IMR-90 (cell line): ENCODE data around the gene ARMC10. TPM values are rescaled to one million over a fixed set of nuclear protein-coding genes. Genes with fewer than 3 reads are reported as not detected.
"Not testable (repeated sequence)": the region's sequence is repeated elsewhere in the genome, so short reads cannot be mapped to it uniquely, and the experiment has no call there.

ENCODE experiments used
- ATAC-seq: fragments of 200-7000 bp; cut with Tn5 transposase; 2 replicates; pipeline ENCODE4 v1.9.1; 2020; ENCODE audit warnings: low read depth, mild to moderate bottlenecking, moderate library complexity
- BruUV-seq: library from RNA; stranded (reverse); fragments of 400-500 nt; replicated peaks from 2 replicates; lab custom pipeline; 2021; lab: Mats Ljungman, UMichigan
- CTCF ChIA-PET: fragments of 300-600 bp; formaldehyde crosslinking; extraction: SDS; loops from one replicate; lab custom pipeline; 2021; ENCODE audit warnings: antibody characterized with exemption; lab: Yijun Ruan, JAX
- POLR2A ChIA-PET: fragments of 300-600 bp; sonication (Branson Sonifier 250); formaldehyde crosslinking; loops from one replicate; lab custom pipeline; 2022; ENCODE audit warnings: antibody characterized with exemption; ENCODE audit not compliant: unreplicated experiment; lab: Charles Lee
- DNase-seq: peaks from one replicate; pipeline ENCODE4 v3.0.0; 2013
- H2AFZ ChIP-seq: replicated peaks from 2 replicates; pipeline ENCODE3; 2013; ENCODE audit warnings: low read length, mild to moderate bottlenecking; ENCODE audit not compliant: poor library complexity
- H2AK5ac ChIP-seq: 2 replicates; pipeline ENCODE4 v1.6.1; 2013; ENCODE audit warnings: low read depth, low read length, inconsistent platforms
- H2AK9ac ChIP-seq: replicated peaks from 2 replicates; pipeline ENCODE3; 2013; ENCODE audit warnings: mild to moderate bottlenecking, low read depth, low read length, moderate library complexity; ENCODE audit not compliant: poor library complexity
- H2BK120ac ChIP-seq: 2 replicates; pipeline ENCODE4 v1.6.1; 2013; ENCODE audit warnings: low read depth, low read length, inconsistent platforms
- H2BK15ac ChIP-seq: 3 replicates; pipeline ENCODE4 v1.6.1; 2013; ENCODE audit warnings: low read depth, low read length, inconsistent platforms
- H2BK20ac ChIP-seq: 2 replicates; pipeline ENCODE4 v1.6.1; 2013; ENCODE audit warnings: low read depth, mild to moderate bottlenecking, inconsistent platforms, low read length, moderate library complexity
- H2BK5ac ChIP-seq: 2 replicates; pipeline ENCODE4 v1.6.1; 2013; ENCODE audit warnings: mild to moderate bottlenecking, low read depth, low read length, inconsistent platforms; ENCODE audit not compliant: poor library complexity, severe bottlenecking
- H3K14ac ChIP-seq: replicated peaks from 2 replicates; pipeline ENCODE4 v1.6.1; 2013; ENCODE audit warnings: low read depth, low read length, inconsistent platforms
- H3K18ac ChIP-seq: 2 replicates; pipeline ENCODE4 v1.6.1; 2013; ENCODE audit warnings: low read depth, low read length, control low read depth
- H3K23ac ChIP-seq: 2 replicates; pipeline ENCODE4 v1.6.1; 2013; ENCODE audit warnings: low read depth, low read length, inconsistent platforms
- H3K27ac ChIP-seq: 2 replicates; pipeline ENCODE4 v1.5.1; 2013; ENCODE audit warnings: mild to moderate bottlenecking, control low read depth, low read length; ENCODE audit not compliant: insufficient read depth
- H3K27me3 ChIP-seq: 2 replicates; pipeline ENCODE4 v1.6.1; 2013; ENCODE audit warnings: low read length; ENCODE audit not compliant: control insufficient read depth, insufficient read depth
- H3K36me3 ChIP-seq: 2 replicates; pipeline ENCODE4 v1.6.1; 2013; ENCODE audit warnings: low read length, mixed read lengths; ENCODE audit not compliant: control insufficient read depth, insufficient read depth
- H3K4ac ChIP-seq: 2 replicates; pipeline ENCODE4 v1.6.1; 2013; ENCODE audit warnings: low read depth, low read length, inconsistent platforms
- H3K4me1 ChIP-seq: 2 replicates; pipeline ENCODE4 v1.6.1; 2013; ENCODE audit warnings: low read length, mixed read lengths; ENCODE audit not compliant: control insufficient read depth, insufficient read depth
- H3K4me2 ChIP-seq: 2 replicates; pipeline ENCODE4 v1.6.1; 2013; ENCODE audit warnings: low read depth, mild to moderate bottlenecking, control low read depth, low read length, moderate library complexity
- H3K4me3 ChIP-seq: 2 replicates; pipeline ENCODE4 v1.5.1; 2013; ENCODE audit warnings: low read depth, mild to moderate bottlenecking, control low read depth, low read length, moderate library complexity; ENCODE audit not compliant: insufficient read depth
- H3K56ac ChIP-seq: 2 replicates; pipeline ENCODE4 v1.6.1; 2013; ENCODE audit warnings: low read length, inconsistent platforms; ENCODE audit not compliant: insufficient read depth; ENCODE audit errors: extremely low read depth
- H3K79me1 ChIP-seq, 2 experiments: 2 replicates each; pipeline ENCODE4 v1.6.1; 2013; ENCODE audit warnings: low read length in 2 of 2, inconsistent platforms in 1 of 2, low read depth in 1 of 2
- H3K9ac ChIP-seq: 2 replicates; pipeline ENCODE4 v1.6.1; 2013; ENCODE audit warnings: low read depth, low read length, control low read depth
- H3K9me1 ChIP-seq: 2 replicates; pipeline ENCODE4 v1.6.1; 2013; ENCODE audit warnings: low read length, inconsistent platforms; ENCODE audit not compliant: insufficient read depth
- H3K9me3 ChIP-seq: 2 replicates; pipeline ENCODE4 v1.6.1; 2013; ENCODE audit warnings: low read length; ENCODE audit not compliant: control insufficient read depth, insufficient read depth
- H4K20me1 ChIP-seq: 2 replicates; pipeline ENCODE4 v1.6.1; 2013; ENCODE audit warnings: low read length, inconsistent platforms; ENCODE audit not compliant: insufficient read depth
- H4K5ac ChIP-seq: 2 replicates; pipeline ENCODE4 v1.6.1; 2013; ENCODE audit warnings: mild to moderate bottlenecking, low read depth, low read length, control low read depth
- H4K8ac ChIP-seq, 2 experiments: 2 replicates each; pipeline ENCODE4 v1.6.1; 2013; ENCODE audit warnings: low read depth in 2 of 2, low read length in 2 of 2, control low read depth in 1 of 2, inconsistent platforms in 1 of 2
- H4K91ac ChIP-seq: 2 replicates; pipeline ENCODE4 v1.6.1; 2013; ENCODE audit warnings: low read depth, low read length, inconsistent platforms; ENCODE audit not compliant: insufficient read depth
- CEBPB ChIP-seq: IDR thresholded peaks from 2 replicates; pipeline ENCODE4 v1.6.1; 2012; ENCODE audit warnings: low read depth, low read length, improper control_type of control experiment
- MAFK ChIP-seq: IDR thresholded peaks from 2 replicates; pipeline ENCODE4 v1.6.1; 2012; ENCODE audit warnings: low read depth, low read length, improper control_type of control experiment
- NFE2L2 ChIP-seq: fragments of 150-350 bp; IDR thresholded peaks from 2 replicates; pipeline ENCODE4 v1.6.1; 2016; ENCODE audit warnings: low read depth, mild to moderate bottlenecking, low read length
- POLR2A ChIP-seq: IDR thresholded peaks from 2 replicates; pipeline ENCODE4 v1.6.1; 2012; ENCODE audit warnings: mild to moderate bottlenecking, low read depth, low read length
- SMC3 ChIP-seq: fragments of 150-350 bp; IDR thresholded peaks from 2 replicates; pipeline ENCODE4 v1.6.1; 2016; ENCODE audit warnings: low read depth, mild to moderate bottlenecking, antibody characterized with exemption, low read length, moderate library complexity
- WGBS, 2 experiments: methylation state at CpG; one replicate each; pipeline versions ENCODE4 v1.1.5 to v1.1.7; 2013; ENCODE audit warnings: missing lambda C conversion rate in 2 of 2; ENCODE audit not compliant: insufficient read length in 1 of 2; ENCODE audit errors: extremely low coverage in 2 of 2; 5-methylcytosine and 5-hydroxymethylcytosine counted together
- dilution Hi-C: fragments of 300-500 bp; cut with HindIII; formaldehyde crosslinking; loops from one replicate; pipeline ENCODE4 v1.14.3; 2018; ENCODE audit warnings: low sequenced_read_pairs; ENCODE audit not compliant: unreplicated experiment
- in situ Hi-C: fragments of 300-500 bp; cut with MboI; formaldehyde crosslinking; loops from 3 replicates; pipeline ENCODE4 v1.14.3; 2019; ENCODE audit warnings: low sequenced_read_pairs, inconsistent platforms, mixed read lengths
- intact Hi-C: fragments of 100-400 bp; cut with micrococcal nuclease; formaldehyde crosslinking; loops from 2 replicates; pipeline ENCODE4 v1.10.0; 2022
- polyA plus RNA-seq, 3 experiments: library from polyadenylated mRNA; depleted of rRNA; stranded (reverse); fragments of >200 nt; gene quantifications; 2 replicates each; pipeline ENCODE4 v1.2.3, GENCODE V29; 2012; ENCODE audit warnings: low replicate concordance in 1 of 3
- total RNA-seq: library from RNA; depleted of rRNA; stranded (reverse); fragments of >200 nt; gene quantifications from 2 replicates; pipeline ENCODE4 v1.2.3, GENCODE V29; 2012
- TF ChIP-seq, protein P1 (sequence below): fragments of 150-350 bp; IDR thresholded peaks from 2 replicates; pipeline ENCODE4 v1.6.1; 2017; ENCODE audit warnings: mild to moderate bottlenecking, antibody characterized with exemption, low read length, low read depth

ARMC10 gene
- total and polyA plus RNA-seq, 2 of the 4 experiments (the other 2 are of a cell fraction) = 17.4 to 21.0 TPM

DNA sequence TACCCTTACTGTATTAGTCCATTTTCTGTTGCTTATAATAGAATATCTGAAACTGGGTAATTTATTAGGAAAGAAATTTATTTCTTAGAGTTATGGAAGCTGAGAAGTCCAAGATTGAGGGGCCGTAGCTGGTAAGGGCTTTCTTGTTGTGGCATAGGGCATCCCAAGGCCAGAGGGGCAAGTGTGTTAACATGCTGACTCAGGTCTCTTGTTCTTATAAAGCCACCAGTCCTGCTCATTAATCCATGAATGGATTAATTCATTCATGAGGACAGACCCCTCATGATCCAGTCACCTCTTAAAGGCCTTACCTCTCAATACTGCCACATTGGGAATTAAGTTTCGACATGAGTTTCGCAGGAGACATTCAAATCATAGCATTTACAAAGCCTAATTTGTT lies 2.4 kb downstream of the ARMC10 start:
- Histone ChIP-seq H3K23ac (peak overlapping the region; percentile 26; the same call in 1 of the 2 replicates), H2BK120ac (no peak overlapping the region), H3K27me3 (no peaks in the 10 kb centered on the region), H4K5ac (no peak overlapping the region), H3K4me1 (peaks cover 2% of the 10 kb centered on the region; the same call in 1 of the 2 replicates), H2BK5ac (no peak overlapping the region), H3K18ac (no peak overlapping the region), H3K4ac (no peak overlapping the region), H3K4me3 (no peak overlapping the region), H3K56ac (no peak overlapping the region), H2AK9ac (no peak overlapping the region), H3K14ac (no peak overlapping the region), H2BK15ac (no peak overlapping the region), H4K20me1 (no peaks in the 10 kb centered on the region), H4K8ac (no peak overlapping the region), H3K9me3 (no peaks in the 10 kb centered on the region), H3K9me1 (peaks cover 6% of the 10 kb centered on the region; the same call in 1 of the 2 replicates), H3K9ac (no peak overlapping the region), H3K4me2 (no peak overlapping the region), H2AFZ (no peak overlapping the region), H4K91ac (no peak overlapping the region), H2AK5ac (no peak overlapping the region), H3K79me1 (peaks cover 13 to 54% of the 10 kb centered on the region in 2 experiments), H2BK20ac (no peak overlapping the region), H3K27ac (no peak overlapping the region), H3K36me3 (no peaks in the 10 kb centered on the region)
- dilution Hi-C loops (no loop called here), intact Hi-C loops (loop anchor here (5.0 kb wide), 1 partner anchor 50 kb away; no protein-coding TSS in a partner anchor), in situ Hi-C loops (no loop called here)
- no TSS peak for BruUV-seq
- ChIA-PET CTCF (no interaction called here), POLR2A (no interaction called here)
- no peak for DNase-seq
- ATAC-seq = no peak
- TF ChIP-seq SMC3 (no peak), POLR2A (no peak), CEBPB (no peak), NFE2L2 (no peak), MAFK (peak; percentile 61; the same call in 1 of the 2 replicates)
- TF ChIP-seq, protein P1, sequence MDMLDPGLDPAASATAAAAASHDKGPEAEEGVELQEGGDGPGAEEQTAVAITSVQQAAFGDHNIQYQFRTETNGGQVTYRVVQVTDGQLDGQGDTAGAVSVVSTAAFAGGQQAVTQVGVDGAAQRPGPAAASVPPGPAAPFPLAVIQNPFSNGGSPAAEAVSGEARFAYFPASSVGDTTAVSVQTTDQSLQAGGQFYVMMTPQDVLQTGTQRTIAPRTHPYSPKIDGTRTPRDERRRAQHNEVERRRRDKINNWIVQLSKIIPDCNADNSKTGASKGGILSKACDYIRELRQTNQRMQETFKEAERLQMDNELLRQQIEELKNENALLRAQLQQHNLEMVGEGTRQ = no peak
- no CpG with 5 or more reads among the region's 3 CpGs for WGBS, 2 experiments

DNA sequence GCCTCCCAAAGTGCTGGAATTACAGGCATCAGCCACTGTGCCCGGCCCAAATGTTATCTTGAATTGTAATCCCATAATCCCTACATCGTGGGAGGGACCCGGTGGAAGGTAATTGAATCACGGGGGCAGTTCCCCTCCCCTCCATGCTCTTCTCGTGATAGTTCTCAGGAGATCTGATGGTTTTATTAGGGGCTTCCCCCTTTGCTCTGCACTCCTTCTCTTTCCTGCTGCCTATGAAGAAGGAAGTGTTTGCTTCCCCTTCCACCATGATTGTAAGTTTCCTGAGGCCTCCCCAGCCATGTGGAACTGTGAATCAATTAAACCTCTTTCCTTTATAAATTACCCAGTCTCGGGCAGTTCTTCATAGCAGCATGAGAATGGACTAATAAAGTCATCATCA lies 3.3 kb downstream of the ARMC10 start:
- BruUV-seq, H4K8ac ChIP-seq, H2BK15ac ChIP-seq, H3K18ac ChIP-seq, H3K14ac ChIP-seq, H2BK120ac ChIP-seq, H4K91ac ChIP-seq, H3K9me1 ChIP-seq, dilution Hi-C loops, ATAC-seq, H3K9ac ChIP-seq, H2AFZ ChIP-seq, CTCF ChIA-PET, H3K27ac ChIP-seq, H2AK5ac ChIP-seq, H3K27me3 ChIP-seq, H3K4ac ChIP-seq, H3K56ac ChIP-seq, H3K4me1 ChIP-seq, H3K9me3 ChIP-seq, H2BK5ac ChIP-seq, in situ Hi-C loops, H2BK20ac ChIP-seq, H4K20me1 ChIP-seq, H4K5ac ChIP-seq, H3K4me3 ChIP-seq, DNase-seq, H3K4me2 ChIP-seq, H3K36me3 ChIP-seq, H2AK9ac ChIP-seq, POLR2A ChIA-PET, H3K23ac ChIP-seq: not testable (repeated sequence)
- no CpG with 5 or more reads among the region's 6 CpGs for WGBS, 2 experiments
- peaks cover 19 to 63% of the 10 kb centered on the region in 2 experiments for H3K79me1 ChIP-seq
- intact Hi-C loops = loop anchor here (5.0 kb wide), 1 partner anchor 49 kb away; no protein-coding TSS in a partner anchor
